HepG2 (cell line): ENCODE data around the gene MCF2L. TPM values are rescaled to one million over a fixed set of nuclear protein-coding genes. Genes with fewer than 3 reads are reported as not detected.
A peak's percentile ranks its signal among the peaks of the same experiment; 100 is the strongest.

Experiments used
- ATAC-seq: fragments of 200-7000 bp; cut with Tn5 transposase; 3 replicates; pipeline ENCODE4 v1.9.1; 2020; ENCODE audit warnings: mild to moderate bottlenecking, moderate library complexity
- BruUV-seq: library from RNA; stranded (reverse); fragments of 400-500 nt; replicated peaks from 2 replicates; lab custom pipeline; 2021; lab: Mats Ljungman, UMichigan
- CTCF ChIA-PET: fragments of 300-600 bp; formaldehyde crosslinking; extraction: SDS; loops from one replicate; lab custom pipeline; 2021; ENCODE audit warnings: low total read pairs, inconsistent platforms, low intra/inter-chr PET ratio; lab: Yijun Ruan, JAX
- POLR2A ChIA-PET: fragments of 350-600 bp; sonication (Branson Sonifier 250); formaldehyde crosslinking; loops from one replicate; lab custom pipeline; 2020; ENCODE audit warnings: antibody characterized with exemption, inconsistent platforms; lab: Yijun Ruan, JAX
- DNase-seq: peaks from one replicate; pipeline ENCODE4 v3.0.0-alpha.2; 2015; ENCODE audit warnings: low spot score
- FAIRE-seq: peaks from 3 replicates; lab custom pipeline; 2011; peaks lifted over from hg19 to GRCh38; lab: Jason Lieb, UNC
- H2AFZ ChIP-seq: one replicate; pipeline ENCODE4 v1.6.1; 2011; ENCODE audit warnings: low read length, inconsistent platforms
- H3K27ac ChIP-seq: fragments of 300-600 bp; 3 replicates; pipeline ENCODE4 v1.8.0; 2011; ENCODE audit warnings: mixed run types, mild to moderate bottlenecking, mixed read lengths, low read length, inconsistent platforms; ENCODE audit not compliant: insufficient read depth; ENCODE audit errors: extremely low read length
- H3K27me3 ChIP-seq, 2 experiments: fragments of 200-600 bp in 1 of 2; 2 replicates in 1 of 2; 3 replicates in 1 of 2; pipeline versions ENCODE4 v1.6.0 to v1.8.0; 2011; ENCODE audit warnings: low read length in 2 of 2, mild to moderate bottlenecking in 2 of 2, moderate library complexity in 2 of 2, inconsistent platforms in 1 of 2; ENCODE audit not compliant: insufficient read depth in 2 of 2, control insufficient read depth in 1 of 2
- H3K36me3 ChIP-seq, 2 experiments: fragments of 200-600 bp in 1 of 2; replicated peaks in 1 of 2; 2 replicates in 1 of 2; 3 replicates in 1 of 2; pipeline versions ENCODE4 v1.5.1 to v1.8.0; 2011; ENCODE audit warnings: low read length in 2 of 2, inconsistent platforms in 1 of 2; ENCODE audit not compliant: insufficient read depth in 2 of 2, control insufficient read depth in 1 of 2
- H3K4me1 ChIP-seq: 2 replicates; pipeline ENCODE4 v1.5.1; 2012; ENCODE audit warnings: low read length, inconsistent platforms; ENCODE audit not compliant: insufficient read depth
- H3K4me2 ChIP-seq: 2 replicates; pipeline ENCODE4 v1.6.0; 2011; ENCODE audit warnings: low read depth, low read length, inconsistent platforms
- H3K4me3 ChIP-seq, 3 experiments: fragments of 200-600 bp in 1 of 3; sonication (generic), shearing (Covaris generic) in 1 of 3; replicated peaks in 1 of 3; 2 replicates each; pipeline ENCODE4 v1.5.1; 2011 to 2016; ENCODE audit warnings: low read length in 3 of 3, inconsistent platforms in 2 of 3, low read depth in 2 of 3, mild to moderate bottlenecking in 2 of 3, control low read depth in 1 of 3, mixed read lengths in 1 of 3; ENCODE audit not compliant: insufficient read depth in 1 of 3
- H3K79me2 ChIP-seq: one replicate; pipeline ENCODE4 v1.6.1; 2011; ENCODE audit warnings: low read length, inconsistent platforms; ENCODE audit not compliant: insufficient read depth
- H3K9ac ChIP-seq: 2 replicates; pipeline ENCODE4 v1.6.0; 2011; ENCODE audit warnings: mild to moderate bottlenecking, low read depth, low read length, inconsistent platforms; ENCODE audit not compliant: insufficient read depth
- H3K9me3 ChIP-seq: 2 replicates; pipeline ENCODE4 v1.5.1; 2012; ENCODE audit warnings: mild to moderate bottlenecking, low read length
- H4K20me1 ChIP-seq: 2 replicates; pipeline ENCODE4 v1.6.0; 2011; ENCODE audit warnings: inconsistent platforms, mild to moderate bottlenecking, low read length, moderate library complexity; ENCODE audit not compliant: insufficient read depth
- ARID2 ChIP-seq: sonication (generic); formaldehyde crosslinking; IDR thresholded peaks from 2 replicates; pipeline ENCODE4 v1.8.1; 2022; ENCODE audit warnings: mild to moderate bottlenecking, missing genetic modification reagents, borderline replicate concordance
- CCDC6 ChIP-seq: sonication (generic); formaldehyde crosslinking; IDR thresholded peaks from 2 replicates; pipeline ENCODE4 v1.8.1; 2022; ENCODE audit warnings: mild to moderate bottlenecking, missing genetic modification reagents, moderate library complexity
- FIP1L1 ChIP-seq: fragments of 200-400 bp; formaldehyde crosslinking; IDR thresholded peaks from 2 replicates; pipeline ENCODE4 v1.6.1; 2018; ENCODE audit warnings: low read depth, mild to moderate bottlenecking, low read length, moderate library complexity, borderline replicate concordance; ENCODE audit not compliant: insufficient read depth
- FOSL2 ChIP-seq: sonication (generic); formaldehyde crosslinking; IDR thresholded peaks from 2 replicates; pipeline ENCODE4 v1.4.0; 2020; ENCODE audit warnings: missing genetic modification reagents
- FOXK1 ChIP-seq: sonication (generic); formaldehyde crosslinking; IDR thresholded peaks from 2 replicates; pipeline ENCODE4 v1.4.0; 2020; ENCODE audit warnings: low read depth, missing genetic modification reagents, borderline replicate concordance
- HNRNPUL1 ChIP-seq: fragments of 200-400 bp; formaldehyde crosslinking; IDR thresholded peaks from 2 replicates; pipeline ENCODE4 v1.6.1; 2017; ENCODE audit warnings: low read depth, mild to moderate bottlenecking, low read length, moderate library complexity
- KLF9 ChIP-seq: IDR thresholded peaks from 2 replicates; pipeline ENCODE4 v1.6.1; 2016; ENCODE audit warnings: low read depth
- NPAS2 ChIP-seq: sonication (generic); formaldehyde crosslinking; IDR thresholded peaks from 2 replicates; pipeline ENCODE4 v1.8.0; 2022; ENCODE audit warnings: mild to moderate bottlenecking, missing genetic modification reagents, borderline replicate concordance
- YEATS2 ChIP-seq: sonication (generic); formaldehyde crosslinking; IDR thresholded peaks from 2 replicates; pipeline ENCODE4 v1.4.0; 2020; ENCODE audit warnings: missing genetic modification reagents, borderline replicate concordance
- ZNF737 ChIP-seq: sonication (generic); formaldehyde crosslinking; IDR thresholded peaks from 2 replicates; pipeline ENCODE4 v1.5.0; 2020; ENCODE audit warnings: missing genetic modification reagents, mild to moderate bottlenecking, borderline replicate concordance
- ZNF788 ChIP-seq: sonication (generic); formaldehyde crosslinking; IDR thresholded peaks from 2 replicates; pipeline ENCODE4 v1.5.0; 2020; ENCODE audit warnings: mild to moderate bottlenecking, missing genetic modification reagents, borderline replicate concordance
- WGBS: methylation state at CpG from one replicate; pipeline ENCODE4 v1.1.6; 2017; ENCODE audit warnings: low lambda C conversion rate; 5-methylcytosine and 5-hydroxymethylcytosine counted together
- in situ Hi-C: cut with HindIII; loops from 2 replicates; pipeline ENCODE4 v1.10.0; 2017; ENCODE audit warnings: low pct_unique_long_range_greater_than_20kb; ENCODE audit not compliant: extremely low pct_ligation_motif_present
- intact Hi-C: fragments of 100-400 bp; cut with micrococcal nuclease; formaldehyde crosslinking; loops from one replicate; pipeline ENCODE4 v1.10.0; 2022; ENCODE audit not compliant: unreplicated experiment
- polyA plus RNA-seq, 8 experiments: library from polyadenylated mRNA; depleted of rRNA in 3 of 8; stranded (reverse) in 7 of 8; unstranded in 1 of 8; fragments of >200 nt; fragmentation: Illumina TruSeq in 4 of 8; extraction: Trizol in 4 of 8; gene quantifications; 2 replicates each; pipeline versions ENCODE4 v1.2.1 to v1.2.3, GENCODE V29; 2011 to 2016; ENCODE audit warnings: low read depth in 4 of 8, missing spikeins in 1 of 8, mixed read lengths in 1 of 8; ENCODE audit not compliant: insufficient read depth in 1 of 8
- total RNA-seq, 5 experiments: library from RNA; depleted of rRNA; stranded (reverse); fragments of >200 nt; fragmentation: Illumina TruSeq; extraction: Trizol; gene quantifications; 2 replicates each; pipeline ENCODE4 v1.2.3, GENCODE V29; 2016; ENCODE audit warnings: low read depth in 1 of 5
- TF ChIP-seq, protein P1 (sequence below): sonication (generic); formaldehyde crosslinking; IDR thresholded peaks from 2 replicates; pipeline ENCODE4 v1.8.0; 2022; ENCODE audit warnings: mild to moderate bottlenecking, missing genetic modification reagents, moderate library complexity
- TF ChIP-seq, protein P2 (sequence below): sonication (generic); formaldehyde crosslinking; IDR thresholded peaks from 2 replicates; pipeline ENCODE4 v1.4.0; 2020; ENCODE audit warnings: low read depth, mild to moderate bottlenecking, missing genetic modification reagents
- TF ChIP-seq, protein P3 (sequence below), 2 experiments: sonication (generic) in 1 of 2; formaldehyde crosslinking in 1 of 2; IDR thresholded peaks; 2 replicates each; pipeline versions ENCODE4 v1.4.0 to v1.6.1; 2018 to 2020; ENCODE audit warnings: missing genetic modification reagents in 2 of 2, borderline replicate concordance in 1 of 2, low read depth in 1 of 2, mild to moderate bottlenecking in 1 of 2, missing biosample characterization in 1 of 2
- TF ChIP-seq, protein P4 (sequence below): sonication (generic); formaldehyde crosslinking; IDR thresholded peaks from 2 replicates; pipeline ENCODE4 v1.5.0; 2020; ENCODE audit warnings: mild to moderate bottlenecking, missing genetic modification reagents, borderline replicate concordance

Gene MCF2L
- total and polyA plus RNA-seq, 2 of the 13 experiments (the other 11 are each of a cell fraction or from before 2014, with no cell fraction given) = 19.4 to 28.4 TPM

DNA sequence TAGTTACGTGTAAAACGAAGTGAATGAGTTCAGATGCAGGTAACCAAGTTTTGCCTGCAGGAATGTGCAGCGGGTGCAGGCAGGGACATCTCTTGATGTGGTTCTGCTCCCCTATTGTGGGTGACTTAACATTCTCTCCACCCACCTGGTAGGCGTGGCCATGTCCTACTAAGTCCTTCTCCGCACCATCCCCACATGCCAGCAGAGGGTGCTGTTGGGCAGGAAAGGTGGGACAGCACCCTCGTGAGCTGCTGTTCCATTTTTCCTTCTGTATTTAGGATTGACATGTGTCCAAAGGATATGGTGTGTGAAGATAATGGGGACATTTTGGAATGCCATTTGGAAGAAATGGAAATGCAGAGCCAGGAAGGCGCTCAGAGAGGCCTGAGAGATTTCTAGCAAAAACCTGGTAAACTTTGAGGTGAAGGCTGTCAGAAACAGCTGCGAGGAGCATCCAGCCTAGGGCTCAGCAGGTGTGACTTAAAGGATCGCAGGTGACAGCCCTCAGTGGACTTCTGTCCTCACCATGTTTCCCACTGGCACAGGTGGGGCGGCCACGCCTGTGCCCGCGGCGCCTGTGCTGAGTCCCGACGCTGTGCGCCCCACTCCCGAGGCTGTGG, 26.2 kb upstream of the MCF2L start:
- in situ Hi-C loops = loop anchor here (5.0 kb wide), 1 partner anchor 60 kb away; no protein-coding TSS in a partner anchor
- 7% methylated on average over 9 of the region's 18 CpGs for WGBS
- no peak overlapping the region for H3K27ac ChIP-seq
- TF ChIP-seq ARID2 (CRISPR knock-in tag) (no peak), FOSL2 (CRISPR knock-in tag) (peak; percentile 62), KLF9 (CRISPR knock-in tag) (peak; percentile 67; the same call in 1 of the 2 replicates), ZNF788 (peak; percentile 51; the same call in 1 of the 2 replicates), YEATS2 (CRISPR knock-in tag) (peak; percentile 46; the same call in 1 of the 2 replicates), NPAS2 (no peak), CCDC6 (0 out of 2 replicates have a peak, but pooled peaks have one; percentile 66), ZNF737 (CRISPR knock-in tag) (no peak), FOXK1 (CRISPR knock-in tag) (peak; percentile 46; the same call in 1 of the 2 replicates), FIP1L1 (no peak), HNRNPUL1 (no peak)
- TF ChIP-seq, protein P1, sequence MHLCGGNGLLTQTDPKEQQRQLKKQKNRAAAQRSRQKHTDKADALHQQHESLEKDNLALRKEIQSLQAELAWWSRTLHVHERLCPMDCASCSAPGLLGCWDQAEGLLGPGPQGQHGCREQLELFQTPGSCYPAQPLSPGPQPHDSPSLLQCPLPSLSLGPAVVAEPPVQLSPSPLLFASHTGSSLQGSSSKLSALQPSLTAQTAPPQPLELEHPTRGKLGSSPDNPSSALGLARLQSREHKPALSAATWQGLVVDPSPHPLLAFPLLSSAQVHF (CRISPR knock-in tag) = no peak
- TF ChIP-seq, protein P2, sequence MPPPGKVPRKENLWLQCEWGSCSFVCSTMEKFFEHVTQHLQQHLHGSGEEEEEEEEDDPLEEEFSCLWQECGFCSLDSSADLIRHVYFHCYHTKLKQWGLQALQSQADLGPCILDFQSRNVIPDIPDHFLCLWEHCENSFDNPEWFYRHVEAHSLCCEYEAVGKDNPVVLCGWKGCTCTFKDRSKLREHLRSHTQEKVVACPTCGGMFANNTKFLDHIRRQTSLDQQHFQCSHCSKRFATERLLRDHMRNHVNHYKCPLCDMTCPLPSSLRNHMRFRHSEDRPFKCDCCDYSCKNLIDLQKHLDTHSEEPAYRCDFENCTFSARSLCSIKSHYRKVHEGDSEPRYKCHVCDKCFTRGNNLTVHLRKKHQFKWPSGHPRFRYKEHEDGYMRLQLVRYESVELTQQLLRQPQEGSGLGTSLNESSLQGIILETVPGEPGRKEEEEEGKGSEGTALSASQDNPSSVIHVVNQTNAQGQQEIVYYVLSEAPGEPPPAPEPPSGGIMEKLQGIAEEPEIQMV = no peak
- TF ChIP-seq, protein P3, sequence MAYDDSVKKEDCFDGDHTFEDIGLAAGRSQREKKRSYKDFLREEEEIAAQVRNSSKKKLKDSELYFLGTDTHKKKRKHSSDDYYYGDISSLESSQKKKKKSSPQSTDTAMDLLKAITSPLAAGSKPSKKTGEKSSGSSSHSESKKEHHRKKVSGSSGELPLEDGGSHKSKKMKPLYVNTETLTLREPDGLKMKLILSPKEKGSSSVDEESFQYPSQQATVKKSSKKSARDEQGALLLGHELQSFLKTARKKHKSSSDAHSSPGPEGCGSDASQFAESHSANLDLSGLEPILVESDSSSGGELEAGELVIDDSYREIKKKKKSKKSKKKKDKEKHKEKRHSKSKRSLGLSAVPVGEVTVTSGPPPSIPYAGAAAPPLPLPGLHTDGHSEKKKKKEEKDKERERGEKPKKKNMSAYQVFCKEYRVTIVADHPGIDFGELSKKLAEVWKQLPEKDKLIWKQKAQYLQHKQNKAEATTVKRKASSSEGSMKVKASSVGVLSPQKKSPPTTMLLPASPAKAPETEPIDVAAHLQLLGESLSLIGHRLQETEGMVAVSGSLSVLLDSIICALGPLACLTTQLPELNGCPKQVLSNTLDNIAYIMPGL (CRISPR knock-in tag; IDR thresholded peaks at IDR 0.05; ENCODE audit: borderline replicate concordance in 1 of 2, low read depth in 1 of 2) = peak; percentile 78 to 89
- TF ChIP-seq, protein P4, sequence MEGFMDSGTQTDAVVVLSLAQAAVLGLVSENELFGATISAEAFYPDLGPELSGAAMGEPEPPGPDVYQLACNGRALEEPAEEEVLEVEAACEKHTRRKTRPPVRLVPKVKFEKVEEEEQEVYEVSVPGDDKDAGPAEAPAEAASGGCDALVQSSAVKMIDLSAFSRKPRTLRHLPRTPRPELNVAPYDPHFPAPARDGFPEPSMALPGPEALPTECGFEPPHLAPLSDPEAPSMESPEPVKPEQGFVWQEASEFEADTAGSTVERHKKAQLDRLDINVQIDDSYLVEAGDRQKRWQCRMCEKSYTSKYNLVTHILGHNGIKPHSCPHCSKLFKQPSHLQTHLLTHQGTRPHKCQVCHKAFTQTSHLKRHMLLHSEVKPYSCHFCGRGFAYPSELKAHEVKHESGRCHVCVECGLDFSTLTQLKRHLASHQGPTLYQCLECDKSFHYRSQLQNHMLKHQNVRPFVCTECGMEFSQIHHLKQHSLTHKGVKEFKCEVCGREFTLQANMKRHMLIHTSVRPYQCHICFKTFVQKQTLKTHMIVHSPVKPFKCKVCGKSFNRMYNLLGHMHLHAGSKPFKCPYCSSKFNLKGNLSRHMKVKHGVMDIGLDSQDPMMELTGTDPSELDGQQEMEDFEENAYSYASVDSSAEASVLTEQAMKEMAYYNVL = no peak

More for the DNA sequence above, 26.2 kb upstream of the MCF2L start:
- Histone ChIP-seq H3K36me3 (no peaks in the 10 kb centered on the region), H3K27me3 (no peaks in the 10 kb centered on the region; a peak in 1 of 5 replicates), H3K4me3 (peak overlapping the region; percentile 42 to 72 (median 67)), H3K4me2 (peak overlapping the region; percentile 85), H2AFZ (no peak overlapping the region), H4K20me1 (peaks cover 2% of the 10 kb centered on the region; the same call in 1 of the 2 replicates), H3K4me1 (peaks cover 30% of the 10 kb centered on the region), H3K9me3 (no peaks in the 10 kb centered on the region), H3K79me2 (no peaks in the 10 kb centered on the region), H3K9ac (peak overlapping the region; percentile 70)
- intact Hi-C loops = loop anchor here (1.0 to 5.0 kb wide), 6 partner anchors 9 to 180 kb away; partner anchors contain the start of gene F10
- DNase-seq (peak; percentile 94), FAIRE-seq (peak; percentile 98), ATAC-seq (peak; percentile 92)
- POLR2A ChIA-PET = interaction anchor here (0.5 to 2.1 kb wide), 11 partner anchors 10 to 266 kb away, joined by 3 to 14 read pairs (median 4); partner anchors contain the start of genes CUL4A, MCF2L and PCID2
- BruUV-seq = no TSS peak
- CTCF ChIA-PET = interaction anchor here (0.9 to 3.2 kb wide), 7 partner anchors 9 to 93 kb away, joined by 3 to 45 read pairs (median 5); partner anchors contain the start of gene MCF2L
